Urinary bladder (tissue), 4 donors: ENCODE measurements around the gene TOGARAM1. TPM values are rescaled to one million over a fixed set of nuclear protein-coding genes. Genes with fewer than 3 reads are reported as not detected.
A peak's percentile ranks its signal among the peaks of the same experiment; 100 is the strongest.

Experiments used
- DNase-seq: peaks from one replicate; pipeline ENCODE4 v3.0.0-alpha.2; 2015; ENCODE audit errors: extremely low spot score
- H3K27ac ChIP-seq: one replicate; pipeline ENCODE4 v1.5.1; 2013; ENCODE audit warnings: low read depth, mild to moderate bottlenecking, moderate library complexity
- H3K36me3 ChIP-seq: one replicate; pipeline ENCODE4 v1.6.1; 2013; ENCODE audit warnings: mild to moderate bottlenecking, moderate library complexity; ENCODE audit not compliant: insufficient read depth
- H3K4me1 ChIP-seq: one replicate; pipeline ENCODE4 v1.6.1; 2013; ENCODE audit warnings: mild to moderate bottlenecking, moderate library complexity; ENCODE audit not compliant: insufficient read depth
- H3K4me3 ChIP-seq: one replicate; pipeline ENCODE4 v1.5.1; 2013; ENCODE audit warnings: low read depth, low read length
- WGBS: extraction: QIAGEN DNeasy Blood & Tissue Kit; methylation state at CpG from one replicate; pipeline ENCODE4 v1.1.7; 2013; 5-methylcytosine and 5-hydroxymethylcytosine counted together
- polyA plus RNA-seq: library from polyadenylated mRNA; stranded (reverse); fragments of 200-250 nt; gene quantifications from one replicate; pipeline ENCODE4 v1.2.3, GENCODE V29; 2013
- total RNA-seq: library from RNA; depleted of rRNA; stranded (reverse); fragments of >200 nt; gene quantifications from one replicate; pipeline ENCODE4 v1.2.3, GENCODE V29; 2014
- donor health status: healthy with polysubstance abuse.
- donor health status: healthy.

TOGARAM1 gene
- total and polyA plus RNA-seq, 2 donors: 8.2 to 78.8 TPM

- Histone ChIP-seq H3K27ac (no peak overlapping the region), H3K4me1 (no peaks in the 10 kb centered on the region), H3K36me3 (no peaks in the 10 kb centered on the region), H3K4me3 (no peak overlapping the region)
- no peak for DNase-seq
- 84% methylated on average over 4 of the region's 4 CpGs for WGBS
Observed at GRCh38 chr14:44952391-44953110, 9.4 kb upstream of the TOGARAM1 start.

- no peak overlapping the region for H3K27ac ChIP-seq
- no peaks in the 10 kb centered on the region for H3K36me3 ChIP-seq
- DNase-seq: no peak
- no peaks in the 10 kb centered on the region for H3K4me1 ChIP-seq
- H3K4me3 ChIP-seq: no peak overlapping the region
- 96% methylated on average over 3 of the region's 3 CpGs for WGBS
Observed at GRCh38 chr14:44954750-44955149, 7.2 kb upstream of the TOGARAM1 start.

- Histone ChIP-seq H3K27ac (no peak overlapping the region), H3K36me3 (no peaks in the 10 kb centered on the region), H3K4me1 (no peaks in the 10 kb centered on the region), H3K4me3 (no peak overlapping the region)
- DNase-seq: no peak
- WGBS: 74% methylated on average over 3 of the region's 3 CpGs
Observed at GRCh38 chr14:44955528-44955927, 6.5 kb upstream of the TOGARAM1 start.

GRCh38 chr14:44956866-44957265 is 5.1 kb upstream of the TOGARAM1 start:
- Histone ChIP-seq H3K36me3 (no peaks in the 10 kb centered on the region), H3K4me3 (no peak overlapping the region), H3K4me1 (no peaks in the 10 kb centered on the region), H3K27ac (no peak overlapping the region)
- 98% methylated on average over 3 of the region's 3 CpGs for WGBS
- DNase-seq: no peak

- H3K4me3 ChIP-seq: no peak overlapping the region
- 71% methylated on average over 3 of the region's 3 CpGs for WGBS
- H3K36me3 ChIP-seq: no peaks in the 10 kb centered on the region
- no peak overlapping the region for H3K27ac ChIP-seq
- DNase-seq: no peak
- no peaks in the 10 kb centered on the region for H3K4me1 ChIP-seq
Observed at GRCh38 chr14:44959538-44959937, 2.5 kb upstream of the TOGARAM1 start.

GRCh38 chr14:44960146-44960545 is 1.8 kb upstream of the TOGARAM1 start:
- Histone ChIP-seq H3K4me1 (no peaks in the 10 kb centered on the region), H3K27ac (peak overlapping the region; percentile 18), H3K36me3 (no peaks in the 10 kb centered on the region), H3K4me3 (no peak overlapping the region)
- no peak for DNase-seq
- 37% methylated on average over 2 of the region's 2 CpGs for WGBS

- WGBS: under 1% methylated on average over 3 of the region's 3 CpGs
- no peaks in the 10 kb centered on the region for H3K36me3 ChIP-seq
- H3K27ac ChIP-seq: peak overlapping the region; percentile 90
- H3K4me1 ChIP-seq: no peaks in the 10 kb centered on the region
- DNase-seq: no peak
- peak overlapping the region; percentile 76 for H3K4me3 ChIP-seq
Observed at GRCh38 chr14:44960646-44961045, 1.3 kb upstream of the TOGARAM1 start.

- under 1% methylated on average over 14 of the region's 14 CpGs for WGBS
- no peaks in the 10 kb centered on the region for H3K36me3 ChIP-seq
- peak; percentile 48 for DNase-seq
- H3K27ac ChIP-seq: peak overlapping the region; percentile 90
- no peaks in the 10 kb centered on the region for H3K4me1 ChIP-seq
- H3K4me3 ChIP-seq: peak overlapping the region; percentile 76
Observed at GRCh38 chr14:44961151-44961553, 838 bp upstream of the TOGARAM1 start.

- Histone ChIP-seq H3K4me3 (peak overlapping the region; percentile 61), H3K36me3 (no peaks in the 10 kb centered on the region), H3K4me1 (no peaks in the 10 kb centered on the region), H3K27ac (peak overlapping the region; percentile 61)
- DNase-seq: no peak
- WGBS: under 1% methylated on average over 39 of the region's 39 CpGs
Observed at GRCh38 chr14:44962334-44963043, 499 bp downstream of the TOGARAM1 start.

GRCh38 chr14:44963044-44963528 is 1.1 kb downstream of the TOGARAM1 start:
- no peak overlapping the region for H3K27ac ChIP-seq
- peak overlapping the region; percentile 61 for H3K4me3 ChIP-seq
- 6% methylated on average over 13 of the region's 13 CpGs for WGBS
- H3K4me1 ChIP-seq: no peaks in the 10 kb centered on the region
- DNase-seq: no peak
- no peaks in the 10 kb centered on the region for H3K36me3 ChIP-seq

- H3K27ac ChIP-seq: no peak overlapping the region
- H3K36me3 ChIP-seq: no peaks in the 10 kb centered on the region
- no peak for DNase-seq
- peak overlapping the region; percentile 61 for H3K4me3 ChIP-seq
- peaks cover 3% of the 10 kb centered on the region for H3K4me1 ChIP-seq
- WGBS: 10% methylated on average over 7 of the region's 7 CpGs
Observed at GRCh38 chr14:44963775-44964380, 1.9 kb downstream of the TOGARAM1 start.

GRCh38 chr14:44966601-44967336 is 4.8 kb downstream of the TOGARAM1 start:
- no peak overlapping the region for H3K4me3 ChIP-seq
- H3K36me3 ChIP-seq: no peaks in the 10 kb centered on the region
- WGBS: 74% methylated on average over 4 of the region's 4 CpGs
- H3K4me1 ChIP-seq: peaks cover 3% of the 10 kb centered on the region
- H3K27ac ChIP-seq: no peak overlapping the region
- DNase-seq: no peak

GRCh38 chr14:44968714-44969113 is 6.7 kb downstream of the TOGARAM1 start:
- Histone ChIP-seq H3K27ac (no peak overlapping the region), H3K4me1 (peaks cover 3% of the 10 kb centered on the region), H3K36me3 (no peaks in the 10 kb centered on the region), H3K4me3 (no peak overlapping the region)
- DNase-seq: no peak
